Activated CD4-positive, CD25-positive, alpha-beta regulatory T cell treated with anti-CD3 and anti-CD28 coated beads, Interleukin-2, amount 50 U/mL, for 16 hours (primary cell): ENCODE measurements around the gene GTPBP6.
"Not testable (repeated sequence)": the region's sequence is repeated elsewhere in the genome, so short reads cannot be mapped to it uniquely, and the experiment has no call there.

Experiments
- DNase-seq: peaks from one replicate; pipeline ENCODE4 v3.0.0-alpha.2; 2020; ENCODE audit warnings: low read depth, low spot score

GTPBP6 gene

DNA sequence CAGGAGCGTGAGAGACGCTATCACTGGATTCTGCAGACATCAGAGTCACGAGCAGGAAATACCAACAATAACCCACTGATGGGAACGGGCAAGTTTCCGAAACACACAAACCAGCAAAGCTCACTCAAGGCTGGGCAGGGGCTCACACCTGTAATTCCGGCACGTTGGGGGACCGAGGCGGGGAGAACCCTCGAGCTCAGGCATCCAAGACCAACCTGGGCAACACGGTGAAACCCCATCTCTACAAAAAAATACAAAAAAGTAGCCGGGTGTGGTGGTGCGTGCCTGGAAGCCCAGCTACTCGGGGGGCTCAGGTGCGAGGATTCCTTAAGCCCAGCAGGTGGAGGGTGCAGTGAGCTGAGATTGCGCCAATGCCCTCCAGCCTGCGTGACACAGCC lies 17.2 kb upstream of the GTPBP6 start:
- DNase-seq = no peak

- DNase-seq = no peak
These were observed 16.6 kb upstream of the GTPBP6 start for GRCh38 chrX:334971-335757.

- no peak for DNase-seq
These were observed 15.8 kb upstream of the GTPBP6 start for GRCh38 chrX:334331-334891.

DNA sequence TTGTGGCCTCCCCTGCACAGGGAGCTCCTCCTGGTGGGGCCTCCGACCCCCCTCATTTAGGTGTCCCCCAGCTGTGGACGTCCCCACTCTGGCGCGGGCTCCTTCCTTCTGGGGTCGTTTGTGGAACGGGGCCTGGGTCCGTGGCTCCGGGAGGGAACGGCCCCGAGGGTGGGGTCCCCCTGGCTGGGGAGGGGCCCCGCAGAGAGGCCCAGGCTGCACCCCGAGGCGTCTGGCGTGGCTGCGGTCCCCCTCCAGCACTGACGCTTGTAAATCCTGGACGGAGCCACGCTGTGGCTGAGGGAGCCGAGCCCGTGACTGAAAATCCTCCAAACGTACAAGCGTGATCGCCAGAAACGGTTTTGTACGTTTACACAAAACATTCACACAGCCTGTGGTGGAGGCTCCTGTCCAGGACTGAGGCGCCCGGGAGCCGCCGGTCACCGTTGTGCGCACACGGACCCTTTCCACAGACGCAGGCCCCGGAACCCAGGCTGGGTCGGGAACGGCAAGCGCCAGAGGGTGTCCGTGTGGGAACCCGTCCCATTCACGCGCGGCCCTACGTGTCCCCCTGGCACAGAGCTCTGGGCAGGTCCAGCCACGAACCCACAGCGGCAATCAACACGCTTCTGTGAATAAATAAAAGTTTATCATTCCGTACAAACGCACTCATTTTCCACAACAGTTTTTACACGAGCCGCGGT lies 15.2 kb upstream of the GTPBP6 start:
- DNase-seq = no peak

GRCh38 chrX:332916-333610 lies 14.5 kb upstream of the GTPBP6 start:
- no peak for DNase-seq

- DNase-seq = no peak
These were observed 13.9 kb upstream of the GTPBP6 start for GRCh38 chrX:332496-332860.

DNA sequence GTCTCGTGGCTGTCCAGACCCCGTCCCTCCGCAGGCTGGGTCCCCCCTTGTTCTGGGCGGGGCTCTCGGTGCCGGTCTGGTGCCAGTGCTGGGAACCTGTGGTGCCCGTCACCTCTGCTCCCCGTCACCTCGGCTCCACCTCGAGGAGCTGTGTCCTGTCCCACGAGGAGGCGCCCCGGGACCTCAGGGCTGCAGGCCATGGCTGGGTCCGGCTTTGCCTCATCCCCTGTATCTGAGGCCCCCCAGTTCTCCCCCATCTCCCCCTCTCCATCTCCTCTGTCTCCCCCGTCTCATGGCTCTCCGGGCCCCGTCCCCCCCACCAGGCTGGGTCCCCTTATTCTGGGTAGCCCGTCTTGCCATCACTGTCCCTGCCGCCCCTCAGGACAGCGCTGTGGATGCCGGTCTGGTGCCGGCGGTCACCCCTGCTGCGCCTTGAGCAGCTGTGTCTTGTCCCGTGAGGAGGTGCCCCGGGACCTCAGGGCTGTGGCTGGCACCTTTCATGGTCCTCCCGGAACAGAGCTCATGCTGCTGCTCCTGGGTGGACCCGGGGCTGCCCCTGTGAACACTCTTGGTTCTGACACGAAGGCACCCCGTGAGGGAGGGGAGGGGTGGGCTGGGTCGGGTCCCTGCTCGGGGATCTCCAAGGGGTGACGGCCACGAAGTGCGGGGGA lies 13.4 kb upstream of the GTPBP6 start:
- DNase-seq = no peak

DNA sequence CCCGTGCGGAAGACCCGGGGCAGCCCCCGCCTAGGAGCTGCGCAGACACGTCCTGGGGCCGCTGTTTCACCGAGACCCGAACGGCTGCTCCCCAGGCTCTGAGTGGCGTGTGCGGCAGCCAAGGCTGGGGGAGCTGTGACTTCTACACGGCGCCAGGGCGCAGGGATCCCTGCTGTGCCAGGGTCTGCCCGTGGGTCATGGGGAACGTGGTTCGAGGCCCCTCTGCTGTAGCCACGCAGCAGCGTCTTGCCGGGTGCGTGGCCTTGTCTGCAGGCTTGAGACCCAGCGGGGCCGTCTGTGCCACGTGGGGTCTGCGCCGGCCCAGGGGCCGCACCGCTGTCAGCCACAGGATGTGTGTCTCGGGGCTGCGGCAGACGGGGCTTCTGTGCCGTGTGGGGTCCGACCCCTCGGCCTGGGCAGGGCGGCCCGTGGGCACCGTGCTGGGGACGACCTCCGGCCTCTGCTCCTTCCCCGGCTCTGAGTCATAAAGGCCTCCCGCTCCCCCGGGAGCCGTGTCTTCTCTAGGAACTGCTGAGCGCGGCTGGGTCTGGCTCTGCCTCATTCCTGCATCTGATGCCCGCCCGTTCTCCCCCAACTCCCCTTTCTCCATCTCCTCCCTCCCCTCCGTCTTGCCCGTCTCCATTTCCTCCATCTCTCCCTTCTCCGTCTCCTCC lies 12.7 kb upstream of the GTPBP6 start:
- no peak for DNase-seq

DNA sequence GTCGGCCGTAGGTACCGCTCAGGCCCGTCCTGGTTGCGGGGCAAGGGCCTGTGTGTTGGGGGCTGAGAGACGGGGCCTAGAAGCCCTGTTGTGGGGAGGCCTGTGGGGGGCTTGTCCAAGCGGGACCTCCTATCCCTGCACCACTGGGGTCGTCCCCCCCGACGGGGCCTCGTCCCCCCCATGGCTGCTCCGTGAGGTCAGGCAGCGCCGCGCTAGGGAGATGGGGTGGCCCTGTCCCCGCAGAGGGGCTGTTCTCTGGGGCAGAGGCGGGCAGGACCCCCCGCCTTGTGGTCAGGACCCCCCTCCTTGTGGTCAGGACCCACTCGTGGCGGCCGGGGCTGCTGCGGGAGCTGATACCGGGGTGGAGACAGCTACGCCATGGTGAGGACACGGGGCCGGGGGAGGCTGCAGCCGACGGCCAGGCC lies 12.1 kb upstream of the GTPBP6 start:
- no peak for DNase-seq

DNA sequence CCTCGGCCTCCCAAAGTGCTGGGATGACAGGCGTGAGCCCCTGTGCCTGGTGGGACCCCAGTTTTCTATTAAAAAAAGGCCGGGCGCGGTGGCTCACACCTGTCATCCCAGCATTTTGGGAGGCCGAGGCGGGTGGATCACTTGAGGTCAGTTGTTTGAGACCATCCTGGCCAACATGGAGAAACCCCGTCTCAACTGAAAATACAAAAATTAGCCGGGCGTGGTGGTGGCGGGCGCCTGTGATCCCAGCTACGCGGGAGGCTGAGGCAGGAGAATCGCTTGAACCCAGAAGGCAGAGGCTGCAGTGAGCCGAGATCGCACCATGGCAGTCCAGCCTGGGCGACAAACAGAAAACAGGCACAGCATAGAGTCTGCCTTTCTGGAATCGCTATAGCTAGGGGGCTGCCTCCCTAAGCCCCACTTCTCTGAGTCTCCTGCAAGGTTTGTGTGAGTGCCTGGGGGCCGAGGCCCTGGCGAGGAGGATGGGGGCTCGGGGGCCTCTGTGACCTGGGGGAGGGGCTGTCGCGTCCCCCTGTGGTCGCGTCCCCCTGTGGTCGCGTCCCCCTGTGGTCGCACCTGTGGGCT lies 11.6 kb upstream of the GTPBP6 start:
- not testable (repeated sequence) for DNase-seq

DNA sequence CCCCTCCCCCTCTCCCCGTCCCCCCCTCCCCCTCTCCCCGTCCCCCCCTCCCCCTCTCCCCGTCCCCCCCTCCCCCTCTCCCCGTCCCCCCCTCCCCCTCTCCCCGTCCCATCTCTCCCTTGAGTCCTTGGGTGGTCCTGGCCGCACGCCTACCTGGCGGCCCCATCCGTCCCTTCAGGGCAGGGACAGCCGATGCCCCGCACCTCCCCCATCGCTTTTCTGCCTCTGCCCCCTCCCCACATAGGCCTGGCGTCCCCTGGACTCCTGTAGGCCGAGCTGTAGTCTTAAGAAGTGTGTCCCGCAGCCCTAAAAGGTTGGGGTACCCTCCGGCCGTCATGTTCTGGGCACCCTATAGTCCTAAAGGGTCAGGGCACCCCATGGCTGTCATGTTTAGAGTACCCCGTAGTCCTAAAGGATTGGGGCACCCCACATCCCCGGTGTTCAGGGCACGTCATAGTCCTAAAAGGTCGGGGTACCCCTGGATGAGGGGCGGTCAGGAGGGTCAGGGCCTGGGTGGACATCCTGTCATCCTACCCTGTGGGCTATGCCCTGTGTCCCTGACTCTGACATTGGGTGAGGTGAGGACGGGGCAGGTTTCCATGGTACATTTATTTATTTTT lies 10.8 kb upstream of the GTPBP6 start:
- no peak for DNase-seq

DNA sequence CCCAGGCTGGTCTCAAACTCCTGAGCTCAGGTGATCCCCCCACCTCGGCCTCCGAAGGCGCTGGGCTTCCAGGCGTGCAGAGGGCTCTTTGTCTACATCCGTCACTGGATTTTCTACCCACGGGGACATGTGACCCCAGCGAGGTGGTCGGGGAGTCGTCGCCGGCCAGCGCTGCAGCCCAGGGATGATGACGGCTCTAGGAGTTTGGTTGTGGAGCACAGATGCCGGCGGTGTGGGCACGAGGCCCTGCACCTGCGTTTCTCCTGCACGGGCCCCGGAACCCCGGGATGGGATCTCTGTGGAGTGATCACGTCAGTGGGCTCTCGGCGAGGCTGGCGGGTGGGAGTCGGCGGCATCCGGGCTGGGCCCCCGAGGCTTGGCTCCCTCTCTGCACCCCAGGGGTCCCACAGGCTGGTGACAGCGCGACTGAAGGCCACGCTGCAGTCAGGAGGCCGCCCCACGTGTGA lies 9.1 kb upstream of the GTPBP6 start:
- DNase-seq = no peak

DNA sequence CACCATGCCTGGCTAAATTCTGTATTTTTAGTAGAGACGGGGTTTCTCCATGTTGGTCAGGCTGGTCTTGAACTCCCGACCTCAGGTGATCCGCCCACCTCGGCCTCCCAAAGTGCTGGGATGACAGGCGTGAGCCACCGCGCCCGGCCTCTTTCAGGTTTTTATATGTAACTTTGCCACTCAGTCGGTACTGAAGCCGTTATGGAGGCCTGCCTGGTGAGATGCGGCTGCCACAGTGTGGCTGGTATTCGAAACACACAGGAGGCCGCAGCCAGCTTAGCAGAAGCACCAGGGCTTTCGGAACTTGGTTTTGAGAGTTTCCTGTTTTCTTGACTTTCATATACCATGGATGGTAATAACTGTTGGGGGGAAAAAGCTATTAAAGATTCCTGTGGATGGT lies 6.1 kb upstream of the GTPBP6 start:
- DNase-seq = not testable (repeated sequence)

- no peak for DNase-seq
These were observed 5.4 kb upstream of the GTPBP6 start for GRCh38 chrX:323721-324628.

- DNase-seq = no peak
These were observed 1.7 kb upstream of the GTPBP6 start for GRCh38 chrX:320126-320783.

GRCh38 chrX:319579-320125 lies 1.1 kb upstream of the GTPBP6 start:
- no peak for DNase-seq

DNA sequence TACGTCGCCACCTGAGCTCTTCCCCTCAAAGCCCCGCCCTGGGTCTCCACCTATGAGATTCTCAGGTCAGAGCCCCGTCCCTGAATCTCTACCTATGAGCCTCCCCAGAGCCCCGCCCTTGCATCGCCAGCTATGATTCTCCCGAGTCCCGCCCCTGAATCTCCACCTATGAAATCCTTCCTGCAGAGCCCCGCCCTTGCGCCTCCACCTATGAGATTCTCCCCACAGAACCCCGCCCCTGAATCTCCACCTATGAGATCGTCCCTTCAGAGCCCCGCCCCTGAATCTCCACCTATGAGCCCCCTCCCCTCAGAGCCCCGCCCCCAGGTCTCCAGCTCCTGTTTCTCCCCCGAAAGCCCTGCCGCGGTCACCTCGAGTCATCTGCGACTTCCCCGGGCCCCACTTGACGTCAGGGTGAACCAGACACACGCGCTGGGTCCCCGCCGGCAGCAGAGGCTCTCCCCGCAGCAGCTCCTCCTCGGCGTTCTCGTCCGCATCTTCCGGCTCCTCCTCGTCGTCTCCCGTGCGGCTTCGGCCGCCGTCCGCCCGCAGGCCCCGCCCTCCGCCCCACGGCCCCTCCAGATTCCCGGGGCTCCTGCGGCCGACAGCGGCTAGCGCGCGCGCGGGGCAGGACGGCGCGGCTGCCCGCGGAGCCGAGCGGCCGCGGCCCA lies 393 bp downstream of the GTPBP6 start:
- DNase-seq = peak; percentile 93
